NCI-H69 (cell line): ENCODE results near the gene CASD1.

Experiments
- DNase-seq: peaks from one replicate; lab custom pipeline; 2025; lab: John Stamatoyannopoulos, UW

CASD1 gene

DNA sequence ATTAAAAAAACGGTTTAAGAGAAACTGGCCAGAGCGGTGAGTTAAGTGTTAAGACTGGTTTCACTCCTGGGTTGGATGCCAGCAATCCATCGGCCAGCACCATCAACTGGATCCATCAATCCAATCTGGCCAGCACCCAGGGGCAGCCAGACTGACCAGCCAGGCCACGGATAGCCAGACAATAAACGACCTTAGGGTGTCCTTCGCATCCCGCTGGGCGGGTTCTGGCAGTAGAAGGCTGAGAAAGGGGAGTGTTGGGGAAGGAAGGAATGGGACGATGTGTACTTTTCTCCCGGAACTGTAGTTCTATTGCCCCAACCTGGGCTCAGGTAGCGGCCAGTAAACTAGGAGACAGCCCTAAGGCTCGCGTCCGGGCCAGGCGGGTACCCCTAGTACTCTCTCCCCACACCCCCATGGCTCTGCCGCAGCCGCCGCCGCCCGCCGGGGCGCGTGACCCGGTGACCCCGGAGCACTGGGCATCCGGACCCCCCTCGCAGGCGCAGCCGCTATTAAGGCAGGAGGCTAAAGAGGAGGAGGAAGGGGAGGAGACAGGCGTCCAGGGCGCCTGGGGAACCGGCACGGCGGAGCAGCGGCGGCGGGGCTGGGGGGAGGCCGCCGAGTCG is at the start of gene CASD1:
CASD1 (plus strand) TSS at position 546 of the 623 bp plus-strand sequence. CDS start 276 bp downstream, outside the sequence.
- peak; percentile 88 for DNase-seq

DNA sequence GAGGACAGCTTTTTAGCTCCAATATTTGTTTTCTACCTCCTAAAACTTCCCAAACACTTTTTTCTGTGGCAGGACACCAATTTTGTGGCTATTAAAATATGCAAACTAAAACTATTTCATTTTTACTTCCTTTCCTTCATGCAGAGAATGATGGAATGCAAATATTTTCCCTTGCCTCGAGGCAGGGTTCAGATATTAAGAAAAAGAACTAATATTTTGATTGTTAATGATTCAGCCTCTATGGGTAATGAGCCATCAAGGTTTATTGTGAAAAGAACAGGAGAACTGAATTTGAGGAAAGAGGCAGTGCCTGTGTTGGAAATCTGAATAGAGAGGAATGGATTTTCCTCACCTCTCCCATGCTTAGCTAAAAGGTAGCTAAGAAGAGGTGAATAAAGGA is 43.1 kb upstream of the CASD1 start:
- no peak for DNase-seq

DNA sequence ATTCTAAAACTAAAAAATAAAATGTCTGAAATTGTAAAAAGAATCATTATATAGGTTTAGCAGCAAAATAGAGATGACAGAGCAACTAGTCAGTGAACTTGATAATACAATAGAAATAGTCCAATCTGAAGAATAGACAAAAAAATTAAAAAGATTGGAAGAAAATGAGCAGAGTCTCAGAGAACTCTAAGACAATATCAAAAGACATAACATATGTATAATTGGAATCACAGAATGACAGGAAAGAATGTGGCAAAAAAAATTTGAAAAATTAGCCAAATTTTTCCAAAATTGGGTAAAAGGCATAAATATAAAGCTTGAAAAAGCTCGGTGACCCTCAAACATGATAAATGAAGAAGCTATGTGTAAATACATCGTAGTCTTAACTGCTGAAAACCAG is 38.0 kb upstream of the CASD1 start:
- DNase-seq = no peak

DNA sequence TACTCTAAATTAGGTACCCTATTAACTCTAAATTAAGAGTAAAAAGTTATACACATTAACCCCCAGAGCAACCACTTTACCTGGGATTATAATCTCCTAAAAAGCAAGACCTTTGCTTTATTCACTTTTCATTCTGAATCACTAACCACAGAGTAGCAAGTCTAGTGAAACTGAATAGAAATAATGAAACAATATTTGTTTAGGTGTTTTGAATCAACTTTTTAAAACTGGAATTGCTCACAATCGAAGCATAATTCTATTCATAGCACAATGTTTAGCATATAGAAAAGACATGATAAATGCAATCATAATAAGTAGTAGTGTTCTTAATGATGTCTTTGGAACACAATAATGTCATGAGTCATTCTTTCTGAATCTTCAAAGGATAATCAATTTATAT is 37.0 kb upstream of the CASD1 start:
- DNase-seq = no peak

DNA sequence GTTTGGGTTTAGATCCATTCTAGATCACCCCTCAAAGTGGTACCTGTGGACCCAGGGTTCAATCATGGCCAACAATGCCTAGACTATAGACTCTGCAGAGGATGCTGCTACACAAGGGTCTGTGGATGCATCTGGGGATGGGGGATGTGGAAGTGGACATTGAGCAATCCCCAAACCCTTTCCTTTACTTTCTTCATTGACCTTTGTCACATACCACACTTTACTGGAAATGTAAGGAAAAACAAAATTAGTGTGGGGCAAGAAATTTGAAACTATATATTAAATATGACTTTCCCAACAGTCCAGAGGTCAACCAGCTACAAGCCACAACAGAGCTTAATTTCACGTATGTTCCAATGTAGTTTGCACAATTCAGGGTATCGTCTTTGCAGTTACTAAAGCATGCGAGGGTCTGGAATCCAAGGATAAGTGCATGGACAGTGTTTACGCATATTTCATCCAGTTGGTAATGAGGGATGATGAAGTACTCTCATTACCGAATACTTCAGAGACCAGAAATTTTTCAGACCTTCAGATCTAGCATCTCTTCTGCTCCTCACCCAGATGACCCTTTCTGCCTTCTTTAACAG is 33.3 kb upstream of the CASD1 start:
- DNase-seq = no peak

DNA sequence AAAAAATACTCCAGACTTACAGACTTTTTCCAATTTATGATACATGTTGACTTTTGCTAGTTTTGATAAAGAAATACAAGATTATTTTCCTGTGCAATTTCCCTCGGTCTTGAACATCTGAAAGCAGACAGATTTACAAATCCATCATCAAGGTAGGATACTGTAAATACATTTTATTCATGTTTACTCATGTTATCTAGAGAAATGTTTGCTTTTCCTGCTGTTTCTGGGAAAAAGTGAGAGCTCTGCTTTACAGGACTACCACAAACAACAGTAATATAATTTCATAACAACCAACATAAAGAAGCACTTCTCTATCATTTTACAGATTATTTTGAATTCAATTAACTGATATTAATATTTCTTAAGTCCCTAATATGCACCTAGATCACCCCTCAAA is 31.7 kb upstream of the CASD1 start:
- DNase-seq = no peak

DNA sequence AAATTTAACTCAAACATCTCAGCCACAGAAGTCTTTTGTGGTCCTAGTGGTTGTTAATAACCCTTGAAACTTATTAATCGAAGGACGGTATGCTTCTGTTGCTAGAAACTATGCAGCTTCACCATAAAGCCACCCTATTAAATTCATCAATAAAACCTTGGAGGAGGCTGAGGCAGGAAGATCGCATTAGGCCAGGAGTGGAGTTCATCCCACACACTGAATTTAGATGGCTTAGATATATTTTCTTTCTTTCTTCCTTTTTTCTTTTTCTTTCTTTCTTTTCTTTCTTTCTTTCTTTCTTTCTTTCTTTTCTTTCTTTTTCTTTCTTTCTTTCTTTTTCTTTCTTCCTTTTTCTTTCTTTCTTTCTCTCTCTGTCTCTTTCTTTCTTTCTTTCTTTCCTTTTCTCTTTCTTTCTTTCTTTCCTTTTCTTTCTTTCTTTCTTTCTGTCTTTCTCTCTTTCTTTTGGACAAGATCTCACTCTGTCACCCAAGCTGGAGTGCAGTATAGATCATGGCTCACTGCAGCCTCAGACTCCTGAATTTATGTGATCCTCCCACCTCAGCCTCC is 30.9 kb upstream of the CASD1 start:
- DNase-seq = no peak

DNA sequence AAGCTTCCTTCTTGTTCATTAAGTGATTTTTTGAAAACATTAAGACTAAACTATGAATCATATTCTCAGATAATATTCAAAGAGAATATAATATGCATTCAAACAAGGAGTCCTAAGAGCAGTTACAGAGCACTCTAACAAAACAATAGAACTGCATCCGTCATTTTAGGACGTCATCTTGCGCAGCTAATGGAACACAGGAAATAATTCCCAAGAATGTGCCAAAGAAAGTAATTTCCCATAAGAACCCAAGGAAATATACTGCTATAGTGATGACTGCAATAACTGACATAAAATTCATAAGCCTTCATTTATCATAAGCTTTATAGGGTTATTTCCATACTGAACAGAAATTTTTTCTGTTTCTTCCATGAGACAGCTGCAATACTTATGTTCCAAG is 28.3 kb upstream of the CASD1 start:
- no peak for DNase-seq

DNA sequence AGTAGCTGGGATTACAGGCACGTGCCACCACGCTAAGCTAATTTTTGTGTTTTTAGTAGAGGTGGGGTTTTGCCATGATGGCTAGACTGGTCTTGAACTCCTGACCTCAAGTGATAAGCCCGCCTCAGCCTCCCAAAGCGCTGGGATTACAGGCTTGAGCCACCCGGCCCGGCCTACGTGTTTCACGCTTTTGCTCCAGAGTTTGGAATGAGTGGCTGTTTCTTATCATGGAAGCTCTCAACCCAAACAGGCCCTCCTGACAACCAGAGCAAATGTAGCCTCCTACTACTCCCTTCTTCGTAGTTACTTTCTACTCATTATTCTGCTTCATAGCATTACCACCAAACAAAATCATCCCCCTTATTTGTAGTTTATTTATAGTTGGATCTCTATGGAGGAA is 26.8 kb upstream of the CASD1 start:
- DNase-seq = no peak

DNA sequence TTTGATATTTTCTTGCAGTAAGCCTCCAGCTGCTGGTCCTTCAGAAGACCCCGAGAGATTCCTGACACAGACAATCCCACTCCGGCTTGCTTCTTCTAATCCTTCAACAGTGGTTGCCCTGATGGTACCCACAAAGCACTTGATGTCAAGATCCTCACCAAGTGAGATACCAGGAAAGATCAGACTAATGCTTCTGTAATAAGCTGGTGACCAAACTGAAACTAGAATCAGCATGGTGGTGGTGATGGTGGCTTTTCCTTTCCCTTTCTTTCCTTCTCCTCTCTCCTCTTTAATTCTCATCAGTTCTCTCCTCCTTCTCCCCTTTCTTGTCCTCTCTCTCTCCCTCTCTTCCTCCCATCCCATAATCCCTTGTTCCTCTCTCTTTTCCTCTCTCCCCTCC is 25.8 kb upstream of the CASD1 start:
- DNase-seq = no peak

DNA sequence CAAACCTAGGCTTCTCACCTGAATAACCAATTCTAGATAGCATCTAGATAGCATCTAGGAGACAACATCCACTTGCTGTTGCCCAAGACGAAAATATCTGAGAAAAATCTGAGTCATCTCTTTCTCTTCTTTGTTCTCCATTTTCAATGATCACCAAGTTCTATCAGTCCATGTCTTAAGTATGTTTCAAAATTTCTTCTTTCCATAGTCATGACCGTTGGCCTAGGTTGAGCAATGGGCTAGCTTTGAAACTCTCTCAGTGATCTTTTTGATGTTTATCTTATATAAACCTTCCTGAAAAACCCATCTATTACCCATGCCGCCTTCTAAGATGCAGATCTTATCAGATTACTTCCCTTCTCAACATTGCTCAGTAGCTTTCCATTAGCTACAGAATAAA is 23.4 kb upstream of the CASD1 start:
- DNase-seq = no peak

DNA sequence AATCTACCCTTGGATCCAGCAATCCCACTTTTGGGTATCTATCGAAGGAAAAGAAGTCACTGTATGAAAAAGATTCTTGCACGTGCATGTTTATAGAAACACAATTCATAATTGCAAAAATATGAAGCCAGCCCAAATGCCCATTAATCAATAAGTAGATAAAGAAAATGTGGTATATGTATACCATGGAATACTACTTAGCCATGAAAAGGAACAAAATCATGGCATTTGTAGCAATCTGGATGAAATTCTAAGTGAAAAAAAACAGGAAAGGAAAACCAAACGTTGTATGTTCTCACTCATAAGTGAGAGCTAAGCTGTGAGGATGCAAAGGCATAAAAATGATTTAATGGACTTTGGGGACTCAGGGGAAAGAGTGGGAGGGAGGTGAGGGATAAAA is 18.2 kb upstream of the CASD1 start:
- no peak for DNase-seq

DNA sequence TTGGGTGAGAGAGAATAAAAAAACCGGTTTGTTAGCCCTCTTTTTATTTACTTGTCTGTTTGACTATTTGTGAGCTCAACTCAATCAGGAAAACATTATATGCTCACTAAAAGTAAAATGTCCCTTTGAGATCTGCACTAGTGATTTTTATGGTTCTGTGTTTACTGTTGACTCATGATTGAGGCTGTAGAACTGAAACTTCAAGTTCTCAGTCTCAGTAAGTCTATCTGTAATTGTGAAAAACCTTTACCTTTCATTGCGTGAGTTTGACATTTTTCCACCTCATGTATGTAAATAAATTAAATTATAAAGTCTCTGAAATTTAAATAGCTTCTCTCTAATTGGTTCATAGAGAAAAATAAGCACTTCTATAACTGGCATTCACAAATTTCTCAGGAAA is 17.0 kb upstream of the CASD1 start:
- no peak for DNase-seq

DNA sequence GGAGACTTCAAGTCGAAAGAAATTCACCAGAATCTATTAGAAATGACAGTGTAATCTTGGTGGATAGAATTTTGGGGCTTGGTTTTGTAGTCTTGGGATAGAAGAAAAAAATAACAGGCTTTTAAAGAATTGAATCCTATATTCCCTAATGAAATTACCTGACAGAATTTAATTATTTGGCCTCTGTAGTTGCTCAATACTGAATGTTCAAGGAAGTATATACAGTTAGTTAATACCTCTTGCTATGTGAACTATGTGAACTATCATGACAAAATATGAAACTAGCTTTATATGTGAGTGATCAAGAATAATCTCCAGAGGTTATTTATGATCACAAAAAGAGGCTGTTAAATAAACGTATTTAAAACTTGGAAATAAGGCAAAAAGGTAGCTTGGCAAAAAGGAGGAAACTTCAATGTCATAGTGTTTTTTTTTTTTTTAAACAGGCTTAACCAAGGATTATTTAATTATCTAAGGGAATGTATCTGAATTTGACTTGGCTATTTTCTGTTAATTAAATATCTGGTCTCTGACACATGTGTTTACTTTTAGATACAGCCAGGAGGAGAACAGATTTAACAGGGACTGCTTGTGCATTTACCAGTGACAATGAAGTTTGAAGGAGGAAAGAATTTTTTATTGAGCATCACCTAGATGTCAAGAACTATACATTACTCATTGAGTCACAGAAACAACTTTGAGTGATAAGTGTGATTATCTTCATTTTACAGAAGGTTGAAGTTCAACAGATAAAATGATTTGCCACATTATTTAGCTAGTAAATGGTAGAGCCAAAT is 11.5 kb upstream of the CASD1 start:
- DNase-seq = no peak

DNA sequence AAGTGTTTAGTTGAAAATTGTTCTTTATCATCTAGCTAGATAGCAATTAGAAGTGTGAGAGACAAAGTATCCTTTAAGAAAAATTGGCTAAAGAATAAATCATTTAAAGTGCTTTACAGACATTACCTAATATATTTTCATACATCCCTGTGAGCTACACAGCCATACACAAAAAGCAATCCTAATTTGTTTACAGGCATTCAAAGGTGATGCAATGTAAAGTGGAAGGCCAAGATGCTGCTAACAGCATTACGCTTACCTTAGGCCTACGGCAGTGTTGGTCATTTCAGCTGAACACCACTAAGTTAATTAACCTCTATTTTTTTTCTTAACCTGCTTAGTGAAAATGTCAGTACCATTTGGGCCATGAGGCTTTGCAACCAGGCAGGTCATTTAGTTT is 10.7 kb upstream of the CASD1 start:
- peak; percentile 9 for DNase-seq

DNA sequence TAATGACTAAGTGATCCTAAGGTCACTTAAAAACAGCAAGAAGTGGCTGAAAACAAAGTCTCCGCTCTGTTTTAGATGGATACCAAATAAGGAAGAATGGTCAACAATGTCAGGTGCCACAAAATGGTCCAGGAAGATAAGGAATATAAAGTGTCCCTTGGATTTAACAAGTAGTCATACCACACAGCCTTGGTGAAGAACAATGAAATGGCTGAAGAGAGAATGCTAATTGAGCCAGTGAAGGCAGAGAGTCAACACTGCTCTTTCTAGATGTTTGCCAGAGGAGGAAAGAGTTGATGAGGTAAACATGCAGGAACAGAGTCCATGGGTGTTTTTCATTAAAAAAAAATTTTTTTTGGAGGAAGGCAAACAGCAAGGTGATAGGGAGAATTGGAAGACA is 2.1 kb upstream of the CASD1 start:
- DNase-seq = no peak

DNA sequence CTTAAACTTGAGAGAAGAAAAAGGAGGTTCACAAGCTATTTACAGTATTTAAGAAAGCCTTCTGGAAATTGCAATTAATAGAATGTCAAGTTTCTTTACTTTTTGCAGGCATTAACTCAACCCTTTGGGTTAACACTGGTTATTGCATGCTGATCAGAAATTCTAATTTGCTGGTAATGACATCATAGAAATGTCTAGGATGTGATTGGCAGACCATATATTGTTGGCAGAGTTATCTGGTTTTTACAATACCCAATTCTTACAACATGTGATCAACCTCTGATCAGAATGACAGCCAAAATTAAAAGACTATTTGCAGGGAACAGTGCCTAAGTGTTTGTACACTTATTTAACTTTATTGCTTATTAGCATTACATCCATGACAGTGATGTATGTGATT is 1.6 kb upstream of the CASD1 start:
- no peak for DNase-seq

DNA sequence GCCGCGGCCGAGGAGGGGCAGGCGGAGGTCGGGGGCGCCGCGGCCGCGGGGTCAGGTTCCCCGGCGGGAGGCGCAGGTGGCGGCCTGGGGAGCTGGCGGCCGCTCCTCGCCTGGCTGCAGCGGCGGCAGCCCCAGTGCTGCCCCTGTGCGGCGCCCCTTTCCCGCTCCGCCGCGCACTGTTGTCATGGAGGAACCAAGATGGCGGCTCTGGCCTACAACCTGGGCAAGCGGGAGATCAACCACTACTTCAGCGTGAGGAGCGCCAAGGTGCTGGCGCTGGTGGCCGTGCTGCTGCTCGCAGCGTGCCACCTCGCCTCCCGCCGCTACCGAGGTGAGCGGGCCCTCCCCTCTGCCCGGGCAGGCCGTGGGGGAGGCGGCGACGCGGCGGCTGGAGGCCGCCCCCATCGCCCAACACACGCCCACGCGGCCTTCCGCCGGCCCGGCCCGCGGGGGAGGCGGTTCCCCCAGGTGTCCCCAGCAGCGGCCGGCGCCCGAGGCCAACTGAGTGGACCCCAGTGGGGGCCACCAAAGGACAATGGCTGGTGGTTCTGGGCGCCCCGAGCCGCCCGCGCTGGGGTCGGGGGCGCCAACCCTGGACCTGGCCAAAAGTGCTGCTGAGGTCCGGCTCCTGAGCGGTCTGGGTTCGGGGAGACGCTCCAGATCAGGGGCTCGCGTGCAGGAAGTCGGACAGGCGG is 425 bp downstream of the CASD1 start:
- DNase-seq = peak; percentile 90

DNA sequence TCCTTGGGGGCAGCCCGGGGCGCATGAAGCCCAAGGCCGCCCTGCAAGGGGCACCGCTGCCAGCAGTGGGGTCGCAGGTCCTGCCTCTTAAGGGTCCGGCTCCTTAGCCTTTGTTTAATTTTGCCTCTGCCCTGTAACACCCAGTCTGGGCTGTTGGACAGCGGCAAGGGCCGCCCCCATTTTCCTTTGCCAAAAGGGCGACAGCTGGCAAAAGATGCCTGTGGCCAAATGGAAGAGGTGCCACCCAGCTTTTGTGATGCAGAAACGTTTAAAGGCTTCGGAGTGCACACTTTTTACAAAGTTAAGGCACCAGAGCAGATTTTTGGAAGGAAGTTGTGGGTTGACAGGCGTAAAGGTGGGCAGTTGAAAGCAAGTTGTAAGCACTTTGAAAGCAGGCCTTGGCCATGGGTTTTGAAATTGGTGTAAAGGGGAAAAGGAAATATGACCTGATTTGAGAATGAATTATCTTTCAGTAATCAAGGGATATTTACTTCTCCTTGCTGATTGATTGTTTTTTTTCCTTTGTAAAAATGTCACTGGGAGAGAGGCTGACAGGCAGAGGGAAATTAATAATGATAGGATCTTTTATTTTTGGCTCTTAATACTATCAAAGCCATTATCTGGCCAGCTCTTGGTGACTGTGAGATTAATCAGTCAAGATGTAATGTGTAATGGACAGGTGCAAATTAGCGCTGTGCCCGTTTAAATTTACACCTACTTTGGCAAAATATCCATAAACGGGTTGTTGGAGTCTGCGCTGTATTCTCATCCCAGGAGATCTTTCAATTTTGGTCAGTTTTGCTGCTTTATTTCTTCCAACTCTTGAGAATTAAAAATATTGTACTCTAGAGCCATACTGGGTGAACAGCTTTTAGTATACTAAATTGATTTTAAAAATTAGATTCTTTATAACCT is 1.2 kb downstream of the CASD1 start:
- DNase-seq = peak; percentile 91

DNA sequence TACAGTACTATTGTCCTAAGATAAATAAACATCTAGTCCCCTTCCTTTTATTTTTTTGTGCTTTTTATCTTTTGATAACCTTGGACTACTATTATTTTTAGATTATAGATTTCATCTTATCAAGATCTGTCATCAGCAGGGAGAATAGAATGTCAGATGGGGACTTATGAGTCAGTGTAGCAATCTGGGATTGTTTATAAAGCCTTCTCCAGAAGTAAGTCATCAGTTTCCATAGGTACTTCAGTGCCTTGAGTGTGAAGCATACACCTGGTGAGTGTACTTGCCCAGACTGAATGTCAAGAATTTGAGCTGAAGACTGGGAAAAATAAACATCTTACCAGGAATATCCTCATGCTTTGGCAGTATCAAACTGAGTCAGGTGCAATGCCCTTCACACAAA is 2.1 kb downstream of the CASD1 start:
- DNase-seq = peak; percentile 62
